ACC112 (cell line): ENCODE measurements around the gene HGD.
A peak's percentile ranks its signal among the peaks of the same experiment; 100 is the strongest.
"Not testable (repeated sequence)": the region's sequence is repeated elsewhere in the genome, so short reads cannot be mapped to it uniquely, and the experiment has no call there.

Experiments
- H2AFZ ChIP-seq: fragments of 200-600 bp; sonication (generic); one replicate; pipeline ENCODE4 v1.6.0; 2017; ENCODE audit warnings: antibody characterized with exemption, low read length; ENCODE audit not compliant: unreplicated experiment
- H3K27ac ChIP-seq: fragments of 200-600 bp; sonication (generic); 2 replicates; pipeline ENCODE4 v1.5.1; 2014; ENCODE audit warnings: low read depth, mild to moderate bottlenecking, antibody characterized with exemption, low read length, moderate library complexity
- H3K27me3 ChIP-seq: fragments of 200-600 bp; sonication (generic); 2 replicates; pipeline ENCODE4 v1.6.1; 2014; ENCODE audit warnings: mild to moderate bottlenecking, antibody characterized with exemption, low read length, moderate library complexity, mixed read lengths; ENCODE audit not compliant: insufficient read depth
- H3K36me3 ChIP-seq: fragments of 200-600 bp; sonication (generic); 2 replicates; pipeline ENCODE4 v1.6.1; 2016; ENCODE audit warnings: mild to moderate bottlenecking, antibody characterized with exemption, low read length, moderate library complexity, mixed read lengths; ENCODE audit not compliant: insufficient read depth
- H3K4me1 ChIP-seq: fragments of 200-600 bp; sonication (generic); one replicate; pipeline ENCODE4 v1.6.1; 2016; ENCODE audit warnings: low read length, mixed read lengths; ENCODE audit not compliant: insufficient read depth, unreplicated experiment, control insufficient read depth
- H3K4me3 ChIP-seq: fragments of 200-600 bp; sonication (generic); 2 replicates; pipeline ENCODE4 v1.5.1; 2014; ENCODE audit warnings: mild to moderate bottlenecking, low read depth, low read length
- H3K79me2 ChIP-seq: fragments of 200-600 bp; sonication (generic); one replicate; pipeline ENCODE4 v1.6.0; 2016; ENCODE audit warnings: low read length; ENCODE audit not compliant: control insufficient read depth, unreplicated experiment, insufficient read depth

HGD gene

GRCh38 chr3:120678984-120679383 is 3.1 kb downstream of the HGD start:
- H2AFZ ChIP-seq, result peak overlapping the region; percentile 59
- peaks cover 16% of the 10 kb centered on the region for H3K4me1 ChIP-seq
- no peaks in the 10 kb centered on the region for H3K79me2 ChIP-seq
- H3K27me3 ChIP-seq, result no peaks in the 10 kb centered on the region
- no peaks in the 10 kb centered on the region for H3K36me3 ChIP-seq
- H3K4me3 ChIP-seq, result peak overlapping the region; percentile 57
- H3K27ac ChIP-seq, result peak overlapping the region; percentile 63

- no peaks in the 10 kb centered on the region for H3K36me3 ChIP-seq
- peak overlapping the region; percentile 57 for H3K4me3 ChIP-seq
- peak overlapping the region; percentile 81 for H2AFZ ChIP-seq
- H3K79me2 ChIP-seq, result no peaks in the 10 kb centered on the region
- H3K4me1 ChIP-seq, result peaks cover 16% of the 10 kb centered on the region
- peak overlapping the region; percentile 63 for H3K27ac ChIP-seq
- no peaks in the 10 kb centered on the region for H3K27me3 ChIP-seq
Measured at GRCh38 chr3:120678331-120678947, 3.6 kb downstream of the HGD start.

GRCh38 chr3:120677193-120677592 is 4.8 kb downstream of the HGD start:
- not testable (repeated sequence) for H3K36me3 ChIP-seq, H3K27ac ChIP-seq, H3K79me2 ChIP-seq, H2AFZ ChIP-seq, H3K27me3 ChIP-seq, H3K4me3 ChIP-seq
- H3K4me1 ChIP-seq, result peaks cover 16% of the 10 kb centered on the region

GRCh38 chr3:120673116-120673515 is 8.9 kb downstream of the HGD start:
- Histone ChIP-seq H3K79me2 (no peaks in the 10 kb centered on the region), H3K27me3 (no peaks in the 10 kb centered on the region), H2AFZ (no peak overlapping the region), H3K36me3 (no peaks in the 10 kb centered on the region), H3K4me3 (no peak overlapping the region), H3K27ac (no peak overlapping the region), H3K4me1 (peaks cover 3% of the 10 kb centered on the region)

GRCh38 chr3:120670576-120670975 is 11.5 kb downstream of the HGD start:
- no peak overlapping the region for H3K27ac ChIP-seq
- no peaks in the 10 kb centered on the region for H3K79me2 ChIP-seq
- no peak overlapping the region for H2AFZ ChIP-seq
- no peaks in the 10 kb centered on the region for H3K4me1 ChIP-seq
- H3K4me3 ChIP-seq, result no peak overlapping the region
- H3K36me3 ChIP-seq, result no peaks in the 10 kb centered on the region
- no peaks in the 10 kb centered on the region for H3K27me3 ChIP-seq

- Histone ChIP-seq H3K79me2 (no peaks in the 10 kb centered on the region), H3K4me3 (no peak overlapping the region), H3K36me3 (no peaks in the 10 kb centered on the region), H3K27me3 (peaks cover 36% of the 10 kb centered on the region), H3K4me1 (no peaks in the 10 kb centered on the region), H3K27ac (no peak overlapping the region), H2AFZ (no peak overlapping the region)
Measured at GRCh38 chr3:120664926-120665325, 17.1 kb downstream of the HGD start.

GRCh38 chr3:120661945-120662344 is 20.1 kb downstream of the HGD start:
- Histone ChIP-seq H3K4me3 (no peak overlapping the region), H3K4me1 (no peaks in the 10 kb centered on the region), H3K27me3 (peaks cover 40% of the 10 kb centered on the region), H3K79me2 (no peaks in the 10 kb centered on the region), H2AFZ (no peak overlapping the region), H3K36me3 (no peaks in the 10 kb centered on the region), H3K27ac (no peak overlapping the region)

- Histone ChIP-seq H3K4me1 (no peaks in the 10 kb centered on the region), H2AFZ (no peak overlapping the region), H3K27me3 (peaks cover 43% of the 10 kb centered on the region), H3K36me3 (no peaks in the 10 kb centered on the region), H3K27ac (no peak overlapping the region), H3K4me3 (no peak overlapping the region), H3K79me2 (no peaks in the 10 kb centered on the region)
Measured at GRCh38 chr3:120661106-120661905, 20.7 kb downstream of the HGD start.

GRCh38 chr3:120659834-120660233 is 22.2 kb downstream of the HGD start:
- Histone ChIP-seq H3K4me1 (no peaks in the 10 kb centered on the region), H3K36me3 (no peaks in the 10 kb centered on the region), H3K27ac (no peak overlapping the region), H3K4me3 (no peak overlapping the region), H2AFZ (no peak overlapping the region), H3K79me2 (no peaks in the 10 kb centered on the region), H3K27me3 (peaks cover 46% of the 10 kb centered on the region)

- Histone ChIP-seq H2AFZ (no peak overlapping the region), H3K36me3 (no peaks in the 10 kb centered on the region), H3K27ac (no peak overlapping the region), H3K79me2 (no peaks in the 10 kb centered on the region), H3K4me1 (no peaks in the 10 kb centered on the region), H3K4me3 (no peak overlapping the region), H3K27me3 (peaks cover 47% of the 10 kb centered on the region)
Measured at GRCh38 chr3:120659285-120659684, 22.8 kb downstream of the HGD start.
